Measurements from ENCODE around the gene ATP12A. TPM values are rescaled to one million over a fixed set of nuclear protein-coding genes. Genes with fewer than 3 reads are reported as not detected.

The ATP12A gene
- total RNA-seq, 1 experiment from 2014 or later, result 0.40 TPM

DNA sequence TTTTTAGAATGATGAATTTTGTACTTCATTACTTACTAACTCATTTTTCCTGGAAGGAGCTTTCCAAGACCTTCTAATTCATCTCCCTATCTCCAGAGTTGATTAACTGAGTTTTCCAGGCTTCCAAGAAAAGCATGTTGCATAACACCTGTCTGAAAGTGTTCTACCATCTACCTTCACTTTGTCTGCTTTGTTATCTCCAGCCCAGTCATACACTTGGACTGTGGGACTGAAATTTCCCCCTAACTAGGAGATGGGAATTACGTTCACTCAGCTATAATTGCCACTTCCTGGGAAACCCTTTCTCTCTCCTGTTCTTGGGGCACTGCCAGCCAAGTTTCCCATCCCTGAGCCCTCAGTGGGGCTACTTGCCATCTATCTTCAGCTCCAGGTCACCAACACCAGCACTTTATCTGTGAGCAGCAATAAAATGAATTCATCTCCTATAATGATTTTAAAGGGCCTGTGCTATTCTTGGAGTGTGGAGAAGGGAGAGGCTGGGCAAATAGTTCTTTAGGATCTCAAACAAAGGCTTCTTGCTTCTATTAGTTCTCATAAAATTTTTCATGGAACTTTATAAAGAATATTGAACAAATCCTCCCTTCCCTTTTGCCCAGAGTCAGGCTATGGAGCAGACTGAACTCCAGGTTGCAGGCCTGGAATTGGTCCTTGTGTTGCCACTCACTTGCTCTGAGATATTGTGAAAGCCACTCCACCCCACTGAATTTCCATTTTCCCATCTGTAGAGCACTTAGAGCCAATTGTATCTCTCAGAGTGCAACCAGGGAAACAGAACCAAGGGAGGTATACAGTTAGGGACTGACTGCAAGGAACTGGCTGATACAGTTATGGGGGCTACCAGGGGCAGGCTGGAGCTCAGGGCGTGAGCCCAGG lies 17.8 kb upstream of the ATP12A start:
- H3K9me3 Mint-ChIP-seq (ENCODE audit: low read depth, unreplicated experiment), result no peaks in the 10 kb centered on the region
- intact Hi-C loops (cut with micrococcal nuclease; ENCODE audit: unreplicated experiment), result no loop called here
- DNase-seq, result no peak
- H3K27ac Mint-ChIP-seq (ENCODE audit: unreplicated experiment), result no peak overlapping the region
- H3K27me3 Mint-ChIP-seq (ENCODE audit: unreplicated experiment), result peaks cover 7% of the 10 kb centered on the region
- BruUV-seq (replicated peaks), result no TSS peak
- H3K4me3 Mint-ChIP-seq (ENCODE audit: low read depth, unreplicated experiment), result no peak overlapping the region
- no peaks in the 10 kb centered on the region for H3K36me3 Mint-ChIP-seq (ENCODE audit: insufficient read depth, unreplicated experiment)
- CTCF ChIA-PET, result no interaction called here
- TF ChIP-seq, protein P1, sequence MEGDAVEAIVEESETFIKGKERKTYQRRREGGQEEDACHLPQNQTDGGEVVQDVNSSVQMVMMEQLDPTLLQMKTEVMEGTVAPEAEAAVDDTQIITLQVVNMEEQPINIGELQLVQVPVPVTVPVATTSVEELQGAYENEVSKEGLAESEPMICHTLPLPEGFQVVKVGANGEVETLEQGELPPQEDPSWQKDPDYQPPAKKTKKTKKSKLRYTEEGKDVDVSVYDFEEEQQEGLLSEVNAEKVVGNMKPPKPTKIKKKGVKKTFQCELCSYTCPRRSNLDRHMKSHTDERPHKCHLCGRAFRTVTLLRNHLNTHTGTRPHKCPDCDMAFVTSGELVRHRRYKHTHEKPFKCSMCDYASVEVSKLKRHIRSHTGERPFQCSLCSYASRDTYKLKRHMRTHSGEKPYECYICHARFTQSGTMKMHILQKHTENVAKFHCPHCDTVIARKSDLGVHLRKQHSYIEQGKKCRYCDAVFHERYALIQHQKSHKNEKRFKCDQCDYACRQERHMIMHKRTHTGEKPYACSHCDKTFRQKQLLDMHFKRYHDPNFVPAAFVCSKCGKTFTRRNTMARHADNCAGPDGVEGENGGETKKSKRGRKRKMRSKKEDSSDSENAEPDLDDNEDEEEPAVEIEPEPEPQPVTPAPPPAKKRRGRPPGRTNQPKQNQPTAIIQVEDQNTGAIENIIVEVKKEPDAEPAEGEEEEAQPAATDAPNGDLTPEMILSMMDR (IDR thresholded peaks at IDR 0.05; ENCODE audit: unreplicated experiment), result no peak
- H3K4me1 Mint-ChIP-seq (ENCODE audit: low read depth, unreplicated experiment), result no peaks in the 10 kb centered on the region

DNA sequence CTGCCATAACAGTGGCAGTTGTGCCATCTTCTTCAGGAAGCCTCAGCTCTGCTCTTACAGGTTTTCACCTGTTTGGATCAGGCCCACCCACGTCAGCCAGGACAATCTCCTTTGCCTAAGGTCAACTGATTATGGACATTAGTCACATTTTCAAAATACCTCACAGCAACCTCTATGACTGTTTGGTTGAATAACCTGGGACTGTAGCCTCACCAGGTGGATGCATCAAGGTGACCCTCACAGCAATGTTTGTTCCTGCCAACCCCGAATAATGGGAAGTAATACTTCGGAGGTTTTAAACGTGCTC lies 17.2 kb upstream of the ATP12A start:
- Mint-ChIP-seq H3K36me3 (ENCODE audit: insufficient read depth, unreplicated experiment) (no peaks in the 10 kb centered on the region), H3K27ac (ENCODE audit: unreplicated experiment) (no peak overlapping the region), H3K4me3 (ENCODE audit: low read depth, unreplicated experiment) (no peak overlapping the region), H3K4me1 (ENCODE audit: low read depth, unreplicated experiment) (no peaks in the 10 kb centered on the region), H3K9me3 (ENCODE audit: low read depth, unreplicated experiment) (no peaks in the 10 kb centered on the region), H3K27me3 (ENCODE audit: unreplicated experiment) (peaks cover 7% of the 10 kb centered on the region)
- intact Hi-C loops (cut with micrococcal nuclease; ENCODE audit: unreplicated experiment), result no loop called here
- TF ChIP-seq, protein P1 (IDR thresholded peaks at IDR 0.05; ENCODE audit: unreplicated experiment), result no peak
- DNase-seq, result no peak
- CTCF ChIA-PET, result interaction anchor here (0.7 kb wide), 1 partner anchor 535 kb away, joined by 3 read pairs; no protein-coding TSS in a partner anchor
- BruUV-seq (replicated peaks), result no TSS peak

DNA sequence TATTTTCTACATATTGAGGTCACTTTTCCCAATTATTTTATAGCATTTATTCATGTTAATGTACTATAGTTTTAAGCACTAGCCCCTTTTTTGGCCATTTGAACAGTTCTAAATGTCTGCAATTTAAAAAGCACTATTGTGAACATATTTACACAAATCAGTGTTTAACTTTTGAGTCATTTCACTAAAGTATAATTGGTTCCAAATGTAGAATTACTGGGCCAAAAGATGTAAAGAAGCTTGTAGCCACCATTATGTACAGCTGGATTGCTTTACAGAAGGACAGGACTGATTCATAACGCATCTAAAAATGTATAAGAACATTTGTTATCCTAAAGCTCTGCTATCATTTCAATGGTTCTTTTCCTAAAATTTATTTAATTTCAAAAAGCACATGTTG lies 16.6 kb upstream of the ATP12A start:
- Mint-ChIP-seq H3K4me3 (ENCODE audit: low read depth, unreplicated experiment) (no peak overlapping the region), H3K27ac (ENCODE audit: unreplicated experiment) (no peak overlapping the region)

DNA sequence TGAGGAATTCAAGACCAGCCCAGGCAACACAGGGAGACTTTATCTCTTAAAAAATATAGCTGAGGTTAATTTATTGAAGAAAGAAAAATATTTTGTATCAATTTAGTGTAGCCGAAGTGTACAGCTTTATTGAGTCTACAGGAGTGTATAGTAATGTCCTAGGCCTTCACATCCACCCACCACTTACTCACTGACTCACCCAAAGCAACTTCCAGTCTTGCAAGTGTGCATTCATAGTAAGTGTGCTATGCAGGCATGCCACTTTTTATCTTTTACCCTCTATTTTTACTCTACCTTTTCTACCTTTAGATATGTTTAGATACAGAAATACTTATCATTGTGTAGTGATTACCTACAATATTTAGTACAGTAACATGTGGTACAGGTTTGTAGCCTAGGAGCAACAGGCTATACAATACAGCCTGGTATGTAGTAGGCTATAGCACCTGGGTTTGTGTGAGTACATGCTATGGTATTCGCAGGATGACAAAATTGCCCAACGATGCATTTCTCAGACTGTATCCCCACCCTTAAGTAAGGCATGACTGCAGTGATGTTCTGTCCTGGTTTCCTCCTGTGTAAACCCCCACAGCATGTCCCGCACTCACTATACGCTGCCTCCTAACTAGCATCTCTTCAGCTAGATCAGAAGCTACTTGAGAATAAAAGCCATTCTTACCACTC lies 15.3 kb upstream of the ATP12A start:
- H3K9me3 Mint-ChIP-seq (ENCODE audit: low read depth, unreplicated experiment), result no peaks in the 10 kb centered on the region
- no peak overlapping the region for H3K4me3 Mint-ChIP-seq (ENCODE audit: low read depth, unreplicated experiment)
- BruUV-seq (replicated peaks), result no TSS peak
- H3K27me3 Mint-ChIP-seq (ENCODE audit: unreplicated experiment), result peaks cover 7% of the 10 kb centered on the region
- no peak overlapping the region for H3K27ac Mint-ChIP-seq (ENCODE audit: unreplicated experiment)
- no peaks in the 10 kb centered on the region for H3K36me3 Mint-ChIP-seq (ENCODE audit: insufficient read depth, unreplicated experiment)
- H3K4me1 Mint-ChIP-seq (ENCODE audit: low read depth, unreplicated experiment), result peaks cover 8% of the 10 kb centered on the region
- DNase-seq, result no peak
- CTCF ChIA-PET, result no interaction called here
- intact Hi-C loops (cut with micrococcal nuclease; ENCODE audit: unreplicated experiment), result no loop called here
- TF ChIP-seq, protein P1 (IDR thresholded peaks at IDR 0.05; ENCODE audit: unreplicated experiment), result no peak

More for the DNA sequence above, 16.6 kb upstream of the ATP12A start:
- H3K9me3 Mint-ChIP-seq (ENCODE audit: low read depth, unreplicated experiment), result no peaks in the 10 kb centered on the region
- CTCF ChIA-PET, result interaction anchor here (0.7 kb wide), 1 partner anchor 536 kb away, joined by 3 read pairs; no protein-coding TSS in a partner anchor
- no peaks in the 10 kb centered on the region for H3K36me3 Mint-ChIP-seq (ENCODE audit: insufficient read depth, unreplicated experiment)
- no peak for DNase-seq
- H3K4me1 Mint-ChIP-seq (ENCODE audit: low read depth, unreplicated experiment), result no peaks in the 10 kb centered on the region
- BruUV-seq (replicated peaks), result no TSS peak
- TF ChIP-seq, protein P1 (IDR thresholded peaks at IDR 0.05; ENCODE audit: unreplicated experiment), result no peak
- H3K27me3 Mint-ChIP-seq (ENCODE audit: unreplicated experiment), result peaks cover 7% of the 10 kb centered on the region
- intact Hi-C loops (cut with micrococcal nuclease; ENCODE audit: unreplicated experiment), result no loop called here
